BJ (cell line): ENCODE results near the gene CD14. TPM values are rescaled to one million over a fixed set of nuclear protein-coding genes. Genes with fewer than 3 reads are reported as not detected.
"Not testable (repeated sequence)": the region's sequence is repeated elsewhere in the genome, so short reads cannot be mapped to it uniquely, and the experiment has no call there.

Source experiments
- CTCF ChIA-PET: fragments of 350-600 bp; formaldehyde crosslinking; extraction: SDS; loops from one replicate; lab custom pipeline; 2021; ENCODE audit warnings: antibody characterized with exemption, inconsistent platforms; lab: Yijun Ruan, JAX
- POLR2A ChIA-PET: fragments of 300-600 bp; sonication (Branson Sonifier 250); formaldehyde crosslinking; extraction: SDS; loops from one replicate; lab custom pipeline; 2021; ENCODE audit warnings: antibody characterized with exemption; lab: Charles Lee
- DNase-seq: peaks from one replicate; pipeline ENCODE4 v3.0.0-alpha.2; 2011; ENCODE audit warnings: low read depth
- H3K27me3 ChIP-seq: 2 replicates; pipeline ENCODE4 v1.6.0; 2011; ENCODE audit warnings: low read length; ENCODE audit not compliant: control insufficient read depth, insufficient read depth
- H3K36me3 ChIP-seq: 2 replicates; pipeline ENCODE4 v1.5.1; 2011; ENCODE audit warnings: low read length; ENCODE audit not compliant: control insufficient read depth, insufficient read depth
- H3K4me3 ChIP-seq: 2 replicates; pipeline ENCODE4 v1.5.1; 2011; ENCODE audit warnings: low read depth, mild to moderate bottlenecking, control low read depth, low read length
- polyA plus RNA-seq: library from polyadenylated mRNA; depleted of rRNA; stranded (reverse); fragments of >200 nt; gene quantifications from 2 replicates; pipeline ENCODE4 v1.2.3, GENCODE V29; 2011
- TF ChIP-seq, protein P1 (sequence below): IDR thresholded peaks from 2 replicates; pipeline ENCODE4 v1.5.1; 2011; ENCODE audit warnings: low read depth, mild to moderate bottlenecking, control low read depth, inconsistent platforms, low read length, moderate library complexity; ENCODE audit not compliant: insufficient read depth

CD14 gene
- polyA plus RNA-seq, 1 experiment: 1.9 TPM

DNA sequence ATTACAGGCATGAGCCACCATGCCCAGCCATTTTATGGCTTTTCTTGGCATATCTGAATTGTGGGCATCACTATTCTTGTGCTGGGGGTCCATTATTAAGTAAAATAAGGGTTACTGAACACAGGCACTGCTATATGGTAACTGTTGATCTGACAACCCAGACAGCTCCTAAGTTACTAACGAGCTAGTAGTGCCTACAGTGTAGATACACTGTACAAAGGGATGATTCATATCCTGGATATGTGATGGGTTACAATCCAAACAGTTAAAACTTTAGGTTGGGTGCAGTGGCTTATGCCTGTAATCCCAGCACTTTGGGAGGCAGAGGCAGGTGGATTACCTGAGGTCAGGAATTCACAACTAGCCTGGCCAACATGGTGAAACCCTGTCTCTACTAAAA lies 4.3 kb downstream of the CD14 start:
- CTCF ChIA-PET: no interaction called here
- no peak for DNase-seq

DNA sequence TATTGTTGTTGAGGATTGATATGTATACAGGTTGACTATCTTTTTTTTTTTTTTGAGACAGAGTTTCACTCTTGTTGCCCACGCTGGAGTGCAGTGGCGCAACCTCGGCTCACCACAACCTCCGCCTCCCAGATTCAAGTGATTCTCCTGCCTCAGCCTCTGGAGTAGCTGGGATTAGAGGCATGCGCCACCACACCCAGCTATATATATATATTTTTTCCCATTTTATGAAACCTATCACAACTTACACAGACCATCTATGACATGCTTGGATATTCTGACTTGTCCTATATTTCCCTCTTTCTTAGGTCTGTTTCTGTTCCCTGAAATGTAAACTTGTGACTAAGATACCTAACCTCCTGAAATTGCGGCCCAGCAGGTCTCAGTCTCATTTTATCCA lies 5.0 kb downstream of the CD14 start:
- POLR2A ChIA-PET: no interaction called here
- CTCF ChIA-PET: no interaction called here
- TF ChIP-seq, protein P1, sequence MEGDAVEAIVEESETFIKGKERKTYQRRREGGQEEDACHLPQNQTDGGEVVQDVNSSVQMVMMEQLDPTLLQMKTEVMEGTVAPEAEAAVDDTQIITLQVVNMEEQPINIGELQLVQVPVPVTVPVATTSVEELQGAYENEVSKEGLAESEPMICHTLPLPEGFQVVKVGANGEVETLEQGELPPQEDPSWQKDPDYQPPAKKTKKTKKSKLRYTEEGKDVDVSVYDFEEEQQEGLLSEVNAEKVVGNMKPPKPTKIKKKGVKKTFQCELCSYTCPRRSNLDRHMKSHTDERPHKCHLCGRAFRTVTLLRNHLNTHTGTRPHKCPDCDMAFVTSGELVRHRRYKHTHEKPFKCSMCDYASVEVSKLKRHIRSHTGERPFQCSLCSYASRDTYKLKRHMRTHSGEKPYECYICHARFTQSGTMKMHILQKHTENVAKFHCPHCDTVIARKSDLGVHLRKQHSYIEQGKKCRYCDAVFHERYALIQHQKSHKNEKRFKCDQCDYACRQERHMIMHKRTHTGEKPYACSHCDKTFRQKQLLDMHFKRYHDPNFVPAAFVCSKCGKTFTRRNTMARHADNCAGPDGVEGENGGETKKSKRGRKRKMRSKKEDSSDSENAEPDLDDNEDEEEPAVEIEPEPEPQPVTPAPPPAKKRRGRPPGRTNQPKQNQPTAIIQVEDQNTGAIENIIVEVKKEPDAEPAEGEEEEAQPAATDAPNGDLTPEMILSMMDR: no peak
- H3K36me3 ChIP-seq: no peaks in the 10 kb centered on the region
- DNase-seq: no peak
- no peaks in the 10 kb centered on the region for H3K27me3 ChIP-seq
- H3K4me3 ChIP-seq: no peak overlapping the region

More for the DNA sequence above, 4.3 kb downstream of the CD14 start:
- POLR2A ChIA-PET: no interaction called here
- TF ChIP-seq, protein P1: no peak
- Histone ChIP-seq H3K27me3 (no peaks in the 10 kb centered on the region), H3K4me3 (no peak overlapping the region), H3K36me3 (no peaks in the 10 kb centered on the region)

DNA sequence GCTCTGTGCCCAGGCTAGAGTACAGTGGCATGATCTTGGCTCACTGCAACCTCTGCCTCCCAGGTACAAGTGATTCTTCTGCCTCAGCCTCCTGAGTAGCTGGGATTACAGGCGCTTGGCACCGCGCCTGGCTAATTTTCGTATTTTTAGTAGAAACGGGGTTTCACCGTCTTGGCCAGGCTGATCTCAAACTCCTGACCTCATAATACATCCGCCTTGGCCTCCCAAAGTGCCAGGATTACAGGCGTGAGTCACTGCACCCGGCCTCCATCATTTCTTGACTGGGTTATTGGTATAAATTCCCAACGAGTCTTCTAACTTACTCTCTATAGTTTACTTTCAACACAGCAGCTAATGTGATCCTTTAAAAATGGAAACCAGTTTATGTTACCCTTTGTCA lies 8.1 kb downstream of the CD14 start:
- H3K27me3 ChIP-seq, POLR2A ChIA-PET, DNase-seq, H3K36me3 ChIP-seq, H3K4me3 ChIP-seq: not testable (repeated sequence)
- CTCF ChIA-PET: interaction anchor here (0.9 kb wide), 1 partner anchor 48 kb away, joined by 3 read pairs; no protein-coding TSS in a partner anchor

DNA sequence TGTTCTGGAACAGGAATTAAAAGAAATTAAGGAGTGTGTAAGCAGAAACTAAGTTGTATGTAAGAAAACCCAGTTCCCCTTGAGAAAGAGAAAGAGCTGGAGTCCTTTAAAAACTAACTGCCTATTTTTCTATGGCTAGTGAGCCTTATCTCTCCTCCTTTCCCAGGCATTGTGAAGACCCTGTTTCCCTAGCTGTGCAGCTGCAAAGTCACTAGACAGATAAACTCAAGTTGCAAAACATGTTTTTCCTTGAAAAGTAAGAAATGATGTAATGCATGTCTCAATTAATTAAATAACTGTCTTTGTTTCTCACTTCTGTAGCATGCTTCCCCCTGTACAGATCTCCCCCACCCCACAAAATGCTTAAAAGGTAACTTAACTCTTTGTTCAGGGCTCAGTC lies 9.9 kb downstream of the CD14 start:
- H3K4me3 ChIP-seq, H3K27me3 ChIP-seq, H3K36me3 ChIP-seq, DNase-seq, POLR2A ChIA-PET: not testable (repeated sequence)
- CTCF ChIA-PET: interaction anchor here (1.0 kb wide), 1 partner anchor 31 kb away, joined by 3 read pairs; no protein-coding TSS in a partner anchor

DNA sequence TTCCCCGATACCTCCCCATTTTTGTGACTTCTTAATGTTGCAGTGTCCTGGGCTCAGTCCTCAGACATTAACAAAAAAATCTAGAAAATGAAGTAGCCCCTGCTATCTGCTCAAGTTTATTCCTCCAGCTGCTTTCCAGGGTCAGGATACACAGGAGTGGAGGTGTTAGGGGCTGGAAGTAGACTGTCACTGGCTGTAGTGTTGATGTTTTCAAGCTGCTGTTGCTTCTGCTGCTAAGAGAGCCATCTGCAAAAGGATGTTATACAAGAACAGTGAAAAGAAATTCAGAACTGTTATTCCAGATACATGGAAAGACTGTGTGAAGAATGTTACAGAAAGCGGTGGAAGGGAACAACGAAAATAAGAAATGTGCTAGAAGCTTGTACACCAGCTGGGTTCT lies 10.7 kb downstream of the CD14 start:
- no peak for DNase-seq
- CTCF ChIA-PET: no interaction called here
- 0 out of 2 replicates have a peak, but pooled peaks cover 3% of the 10 kb centered on the region for H3K27me3 ChIP-seq
- TF ChIP-seq, protein P1: no peak
- no peaks in the 10 kb centered on the region for H3K36me3 ChIP-seq
- H3K4me3 ChIP-seq: no peak overlapping the region
- POLR2A ChIA-PET: no interaction called here

DNA sequence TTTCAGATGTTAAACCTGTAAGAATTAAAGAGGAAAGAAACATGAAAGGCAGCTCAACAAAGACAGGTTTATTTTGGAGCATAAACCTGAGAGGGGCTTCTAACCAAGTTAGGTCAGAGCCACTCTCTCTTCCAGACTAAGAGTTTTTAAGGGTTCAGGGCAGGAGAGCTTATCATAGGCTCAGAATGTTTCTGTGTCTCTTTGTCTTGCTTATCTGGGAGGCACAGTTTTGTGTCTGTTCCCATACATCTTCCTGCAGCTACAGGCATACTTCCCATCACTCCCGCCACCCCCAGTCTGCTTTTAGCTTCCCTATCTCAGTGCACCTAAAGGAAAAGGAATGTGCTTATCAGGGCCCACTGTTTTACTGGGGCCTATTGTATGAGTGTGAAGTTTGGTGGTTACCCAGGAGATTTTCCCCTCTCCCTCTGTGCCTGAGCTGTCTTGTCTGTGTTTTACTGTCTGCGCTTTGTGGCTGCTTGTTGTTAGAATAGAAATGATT lies 21.9 kb downstream of the CD14 start:
- H3K4me3 ChIP-seq: no peak overlapping the region
- peaks cover 2% of the 10 kb centered on the region; the same call in 1 of the 2 replicates for H3K27me3 ChIP-seq
- no peak for DNase-seq
- CTCF ChIA-PET: no interaction called here
- TF ChIP-seq, protein P1: no peak
- POLR2A ChIA-PET: no interaction called here
- H3K36me3 ChIP-seq: no peaks in the 10 kb centered on the region
